OCI-LY1 (cell line): ENCODE measurements around the gene RYR1.

Experiments
- CTCF ChIP-seq: fragments of 200-600 bp; sonication (generic), shearing (Covaris generic); IDR thresholded peaks from 2 replicates; pipeline ENCODE4 v1.5.1; 2017; ENCODE audit warnings: mild to moderate bottlenecking, antibody characterized with exemption, low read length, moderate library complexity, mixed read lengths
- EZH2 ChIP-seq: fragments of 200-600 bp; sonication (generic), shearing (Covaris generic); IDR thresholded peaks from 2 replicates; pipeline ENCODE4 v1.8.0; 2017; ENCODE audit warnings: borderline replicate concordance, mixed run types, mild to moderate bottlenecking, antibody characterized with exemption, low read length, moderate library complexity, mixed read lengths

DNA sequence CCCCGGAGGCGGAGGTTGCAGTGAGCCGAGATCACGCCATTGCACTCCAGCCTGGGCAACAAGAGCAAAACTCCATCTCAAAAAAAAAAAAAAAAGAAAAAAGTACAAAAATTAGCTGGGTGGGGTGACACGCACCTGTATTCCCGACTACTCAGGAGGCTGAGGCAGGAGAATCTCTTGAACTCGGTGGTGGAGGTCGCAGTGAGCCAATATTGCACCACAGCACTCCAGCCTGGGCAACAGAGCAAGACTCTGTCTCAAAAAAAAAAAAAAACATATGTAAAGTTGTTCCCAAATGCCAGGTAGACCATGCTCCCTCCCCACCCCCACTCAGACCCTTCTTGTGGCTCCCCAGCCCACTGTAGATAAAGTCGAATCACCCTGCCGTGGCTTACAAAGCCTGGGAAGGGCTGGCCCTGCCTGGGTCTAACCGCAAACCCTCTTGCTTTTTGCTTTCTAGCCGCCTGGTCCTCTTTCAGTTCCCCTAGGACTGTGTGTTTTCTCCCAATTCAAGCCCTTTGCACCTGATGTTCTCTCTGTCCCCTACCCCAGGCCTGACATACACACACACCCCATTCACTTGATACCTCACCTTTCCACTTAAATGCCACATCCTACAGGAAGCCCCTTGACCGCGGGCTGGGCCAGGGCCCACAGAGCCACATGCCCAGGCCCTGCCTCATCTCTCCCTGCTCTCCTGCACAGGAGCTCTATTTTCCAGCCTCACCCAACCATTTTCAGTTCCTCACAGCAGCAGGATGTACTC is 149.9 kb downstream of the RYR1 start:
- TF ChIP-seq CTCF: no peak
- TF ChIP-seq EZH2: no peak
